WTC11 (cell line): ENCODE results near the gene PTPN2. TPM values are rescaled to one million over a fixed set of nuclear protein-coding genes. Genes with fewer than 3 reads are reported as not detected.

Experiments
- ATAC-seq: fragments of 200-7000 bp; cut with Tn5 transposase; 2 replicates; pipeline ENCODE4 v1.10.0; 2021; ENCODE audit warnings: mild to moderate bottlenecking, moderate library complexity
- CTCF ChIA-PET: fragments of 300-600 bp; sonication (Branson Sonifier 250); formaldehyde crosslinking; loops from one replicate; lab custom pipeline; 2021; ENCODE audit warnings: antibody characterized with exemption; lab: Charles Lee
- POLR2A ChIA-PET: fragments of 350-600 bp; sonication (Branson Sonifier 250); formaldehyde crosslinking; loops from one replicate; lab custom pipeline; 2021; ENCODE audit warnings: antibody characterized with exemption; lab: Charles Lee
- DNase-seq: peaks from one replicate; pipeline ENCODE4 v3.0.0; 2021; ENCODE audit warnings: low spot score
- H3K27ac Mint-ChIP-seq: 2 replicates; pipeline ENCODE4 v1.8.0; 2021; ENCODE audit warnings: mixed read lengths
- H3K27me3 Mint-ChIP-seq: 2 replicates; pipeline ENCODE4 v1.8.0; 2021; ENCODE audit warnings: low read depth, mild to moderate bottlenecking, moderate library complexity, mixed read lengths
- H3K36me3 Mint-ChIP-seq: 2 replicates; pipeline ENCODE4 v1.8.0; 2021; ENCODE audit warnings: mixed read lengths
- H3K4me1 Mint-ChIP-seq: 2 replicates; pipeline ENCODE4 v1.8.0; 2022; ENCODE audit warnings: mixed read lengths
- H3K4me3 Mint-ChIP-seq: 2 replicates; pipeline ENCODE4 v1.8.0; 2021; ENCODE audit warnings: mild to moderate bottlenecking, moderate library complexity, mixed read lengths
- H3K9me3 Mint-ChIP-seq: 2 replicates; pipeline ENCODE4 v1.8.0; 2021; ENCODE audit warnings: mixed read lengths
- ATF3 ChIP-seq: sonication (generic); formaldehyde crosslinking; conservative IDR thresholded peaks from 2 replicates; pipeline ENCODE4 v1.8.1; 2022; ENCODE audit warnings: mild to moderate bottlenecking, missing genetic modification reagents
- ERG ChIP-seq: fragments of 250-450 bp; sonication (Bioruptor Pico); IDR thresholded peaks from 2 replicates; pipeline ENCODE4 v1.8.0; 2021; ENCODE audit warnings: mild to moderate bottlenecking
- FOXP1 ChIP-seq: sonication (generic); formaldehyde crosslinking; IDR thresholded peaks from 2 replicates; pipeline ENCODE4 v1.8.0; 2022; ENCODE audit warnings: missing genetic modification reagents, mild to moderate bottlenecking, moderate library complexity, borderline replicate concordance
- JUN ChIP-seq: sonication (generic); formaldehyde crosslinking; IDR thresholded peaks from 2 replicates; pipeline ENCODE4 v1.8.0; 2023; ENCODE audit warnings: mild to moderate bottlenecking, missing genetic modification reagents
- KAT7 ChIP-seq: sonication (generic); formaldehyde crosslinking; IDR thresholded peaks from 2 replicates; pipeline ENCODE4 v1.8.1; 2023; ENCODE audit warnings: missing genetic modification reagents, mild to moderate bottlenecking, borderline replicate concordance
- NFYB ChIP-seq: sonication (generic); formaldehyde crosslinking; conservative IDR thresholded peaks from 2 replicates; pipeline ENCODE4 v1.8.0; 2022; ENCODE audit warnings: low read depth, missing genetic modification reagents
- PRDM15 ChIP-seq: sonication (generic); formaldehyde crosslinking; IDR thresholded peaks from 2 replicates; pipeline ENCODE4 v1.8.0; 2022; ENCODE audit warnings: missing genetic modification reagents
- PRRX2 ChIP-seq: fragments of 250-450 bp; sonication (Bioruptor Pico); IDR thresholded peaks from 2 replicates; pipeline ENCODE4 v1.8.0; 2021; ENCODE audit warnings: mild to moderate bottlenecking
- SOX15 ChIP-seq: fragments of 250-450 bp; sonication (Bioruptor Pico); IDR thresholded peaks from 2 replicates; pipeline ENCODE4 v1.9.0; 2021; ENCODE audit warnings: mild to moderate bottlenecking
- TEAD1 ChIP-seq: sonication (generic); formaldehyde crosslinking; IDR thresholded peaks from 2 replicates; pipeline ENCODE4 v1.8.0; 2022; ENCODE audit warnings: mild to moderate bottlenecking, missing genetic modification reagents
- TEAD4 ChIP-seq: sonication (generic); formaldehyde crosslinking; IDR thresholded peaks from 2 replicates; pipeline ENCODE4 v1.8.0; 2022; ENCODE audit warnings: mild to moderate bottlenecking, missing genetic modification reagents
- ZBTB43 ChIP-seq: sonication (generic); formaldehyde crosslinking; IDR thresholded peaks from 2 replicates; pipeline ENCODE4 v1.8.1; 2023; ENCODE audit warnings: mild to moderate bottlenecking, missing genetic modification reagents
- ZNF121 ChIP-seq: sonication (generic); formaldehyde crosslinking; IDR thresholded peaks from 2 replicates; pipeline ENCODE4 v1.8.0; 2023; ENCODE audit warnings: missing genetic modification reagents
- ZNF232 ChIP-seq: sonication (generic); formaldehyde crosslinking; IDR thresholded peaks from 2 replicates; pipeline ENCODE4 v1.8.0; 2022; ENCODE audit warnings: mild to moderate bottlenecking, missing genetic modification reagents
- ZNF263 ChIP-seq: sonication (generic); formaldehyde crosslinking; IDR thresholded peaks from 2 replicates; pipeline ENCODE4 v1.8.1; 2022; ENCODE audit warnings: low read depth, mild to moderate bottlenecking, moderate library complexity, missing genetic modification reagents
- ZNF281 ChIP-seq: sonication (generic); formaldehyde crosslinking; IDR thresholded peaks from 2 replicates; pipeline ENCODE4 v1.8.0; 2023; ENCODE audit warnings: mild to moderate bottlenecking, missing genetic modification reagents
- ZNF425 ChIP-seq: fragments of 250-450 bp; sonication (Bioruptor Pico); conservative IDR thresholded peaks from 2 replicates; pipeline ENCODE4 v1.9.0; 2021; ENCODE audit warnings: mild to moderate bottlenecking
- total RNA-seq: library from RNA; stranded (reverse); gene quantifications from 3 replicates; pipeline ENCODE4 v1.2.3, GENCODE V29; 2021

Gene PTPN2
- total RNA-seq, 1 experiment from 2014 or later = 37.7 TPM

GRCh38 chr18:12872408-12872807 lies 11.6 kb downstream of the PTPN2 start:
- peaks cover 6% of the 10 kb centered on the region for H3K9me3 Mint-ChIP-seq
- ChIA-PET CTCF (interaction anchor here (1.2 kb wide), 1 partner anchor 15 kb away, joined by 3 read pairs; no protein-coding TSS in a partner anchor), POLR2A (interaction anchor here (0.6 to 0.7 kb wide), 2 partner anchors 9 to 10 kb away, joined by 3 to 4 read pairs; no protein-coding TSS in a partner anchor)
- DNase-seq (no peak), ATAC-seq (no peak)
- no peak overlapping the region for H3K4me3 Mint-ChIP-seq
- peaks cover 23% of the 10 kb centered on the region for H3K36me3 Mint-ChIP-seq
- peaks cover 22% of the 10 kb centered on the region for H3K4me1 Mint-ChIP-seq
- H3K27ac Mint-ChIP-seq = peak overlapping the region; percentile 74
- TF ChIP-seq ATF3 (CRISPR knock-in tag) (no peak), NFYB (no peak), ZNF281 (CRISPR knock-in tag) (no peak), ZNF425 (CRISPR knock-in tag) (no peak), PRRX2 (CRISPR knock-in tag) (no peak), PRDM15 (CRISPR knock-in tag) (no peak), ZBTB43 (no peak)
- H3K27me3 Mint-ChIP-seq = peaks cover 3% of the 10 kb centered on the region; the same call in 1 of the 2 replicates

- Mint-ChIP-seq H3K27ac (no peak overlapping the region), H3K4me3 (no peak overlapping the region), H3K36me3 (peaks cover 12% of the 10 kb centered on the region), H3K9me3 (peaks cover 6% of the 10 kb centered on the region), H3K27me3 (peaks cover 3% of the 10 kb centered on the region; the same call in 1 of the 2 replicates), H3K4me1 (0 out of 2 replicates have a peak, but pooled peaks cover 6% of the 10 kb centered on the region)
- DNase-seq = no peak
- ATAC-seq = no peak
- POLR2A ChIA-PET = no interaction called here
- CTCF ChIA-PET = no interaction called here
- TF ChIP-seq SOX15 (no peak), TEAD1 (CRISPR knock-in tag) (no peak), ZNF232 (no peak), FOXP1 (CRISPR knock-in tag) (no peak), TEAD4 (CRISPR knock-in tag) (no peak), ERG (CRISPR knock-in tag) (no peak), KAT7 (CRISPR knock-in tag) (no peak), ZNF263 (CRISPR knock-in tag) (no peak), ZNF121 (CRISPR knock-in tag) (no peak), JUN (CRISPR knock-in tag) (no peak)
Measured at GRCh38 chr18:12868576-12868975, 15.5 kb downstream of the PTPN2 start.
